AG04449 (cell line): ENCODE measurements around the gene SLC25A27.

Source experiments
- CTCF ChIA-PET: fragments of 350-600 bp; formaldehyde crosslinking; extraction: SDS; loops from one replicate; lab custom pipeline; 2021; ENCODE audit warnings: antibody characterized with exemption; lab: Yijun Ruan, JAX
- POLR2A ChIA-PET: fragments of 400-600, 350-600 bp; formaldehyde crosslinking; extraction: SDS; loops from one replicate; lab custom pipeline; 2020; ENCODE audit warnings: antibody characterized with exemption, inconsistent platforms; lab: Yijun Ruan, JAX
- DNase-seq: peaks from one replicate; pipeline ENCODE4 v3.0.0-alpha.2; 2010; ENCODE audit warnings: low read depth, low spot score
- H3K4me3 ChIP-seq: 2 replicates; pipeline ENCODE4 v1.5.1; 2011; ENCODE audit warnings: low read depth, mild to moderate bottlenecking, control low read depth, low read length
- TF ChIP-seq, protein P1 (sequence below): IDR thresholded peaks from one replicate; pipeline ENCODE4 v1.5.1; 2011; ENCODE audit warnings: mild to moderate bottlenecking, moderate library complexity, low read length, control low read depth, inconsistent platforms; ENCODE audit not compliant: insufficient read depth; ENCODE audit errors: missing control alignments

The SLC25A27 gene

DNA sequence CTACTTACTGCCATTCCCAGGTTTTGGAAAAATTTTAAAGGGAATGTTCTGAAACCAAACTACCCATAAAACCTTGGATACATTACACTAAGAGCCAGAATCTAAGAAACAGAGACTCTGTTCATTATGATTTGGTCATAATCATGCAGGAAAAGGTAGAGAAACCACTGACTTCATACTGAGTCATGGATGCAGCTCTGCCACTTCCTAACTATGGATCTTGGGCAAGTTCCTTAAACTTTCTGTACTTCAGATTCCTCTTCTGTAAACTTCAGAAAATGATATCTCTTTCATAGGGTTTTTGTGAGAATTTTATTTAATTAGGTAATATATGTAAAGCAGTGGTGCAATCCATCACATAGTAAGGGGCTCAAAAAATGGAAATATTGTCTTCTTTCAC, 62.4 kb downstream of the SLC25A27 start:
- TF ChIP-seq, protein P1, sequence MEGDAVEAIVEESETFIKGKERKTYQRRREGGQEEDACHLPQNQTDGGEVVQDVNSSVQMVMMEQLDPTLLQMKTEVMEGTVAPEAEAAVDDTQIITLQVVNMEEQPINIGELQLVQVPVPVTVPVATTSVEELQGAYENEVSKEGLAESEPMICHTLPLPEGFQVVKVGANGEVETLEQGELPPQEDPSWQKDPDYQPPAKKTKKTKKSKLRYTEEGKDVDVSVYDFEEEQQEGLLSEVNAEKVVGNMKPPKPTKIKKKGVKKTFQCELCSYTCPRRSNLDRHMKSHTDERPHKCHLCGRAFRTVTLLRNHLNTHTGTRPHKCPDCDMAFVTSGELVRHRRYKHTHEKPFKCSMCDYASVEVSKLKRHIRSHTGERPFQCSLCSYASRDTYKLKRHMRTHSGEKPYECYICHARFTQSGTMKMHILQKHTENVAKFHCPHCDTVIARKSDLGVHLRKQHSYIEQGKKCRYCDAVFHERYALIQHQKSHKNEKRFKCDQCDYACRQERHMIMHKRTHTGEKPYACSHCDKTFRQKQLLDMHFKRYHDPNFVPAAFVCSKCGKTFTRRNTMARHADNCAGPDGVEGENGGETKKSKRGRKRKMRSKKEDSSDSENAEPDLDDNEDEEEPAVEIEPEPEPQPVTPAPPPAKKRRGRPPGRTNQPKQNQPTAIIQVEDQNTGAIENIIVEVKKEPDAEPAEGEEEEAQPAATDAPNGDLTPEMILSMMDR: no peak
- no peak overlapping the region for H3K4me3 ChIP-seq
- no peak for DNase-seq
- ChIA-PET CTCF (no interaction called here), POLR2A (no interaction called here)

DNA sequence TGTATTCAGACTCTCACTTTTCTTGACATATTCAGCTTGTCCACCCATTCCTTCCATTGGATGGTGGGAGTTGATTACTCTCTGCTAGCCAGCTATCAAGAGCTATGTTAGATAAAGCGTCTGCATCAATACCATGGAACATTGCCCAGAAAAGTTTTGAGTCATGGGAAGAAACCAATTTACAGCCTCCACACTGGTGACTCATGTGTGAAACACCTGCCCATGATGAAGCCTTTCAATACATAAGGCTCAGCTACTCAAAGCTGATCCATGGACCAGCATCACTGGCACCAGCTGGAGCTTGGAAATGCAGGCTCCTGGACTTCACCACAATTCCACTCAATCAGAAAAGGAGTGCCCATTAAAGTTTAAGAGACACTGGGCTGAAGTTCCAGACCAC, 66.3 kb downstream of the SLC25A27 start:
- POLR2A ChIA-PET: no interaction called here
- CTCF ChIA-PET: interaction anchor here (0.8 kb wide), 1 partner anchor 64 kb away, joined by 3 read pairs; no protein-coding TSS in a partner anchor
- no peak overlapping the region for H3K4me3 ChIP-seq
- TF ChIP-seq, protein P1: no peak
- no peak for DNase-seq

DNA sequence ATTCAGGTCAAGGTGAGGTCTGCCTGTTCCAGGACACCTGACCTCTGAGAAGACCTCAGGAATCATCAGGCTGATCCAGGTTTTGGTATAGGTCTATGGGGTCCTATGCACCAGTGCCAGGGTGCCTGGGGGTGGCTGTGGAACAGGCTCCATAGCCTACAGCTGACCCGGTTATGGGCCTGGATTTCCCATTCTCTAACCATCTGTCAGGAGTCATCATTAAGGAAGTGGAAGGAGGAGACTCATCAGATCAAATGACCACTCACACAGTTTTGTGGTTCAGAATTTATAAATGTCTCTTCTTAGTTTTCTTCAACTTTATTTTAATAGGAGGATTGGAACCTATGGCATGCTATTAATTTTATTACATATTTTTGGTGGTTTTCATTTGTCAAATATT, 67.6 kb downstream of the SLC25A27 start:
- ChIA-PET CTCF (no interaction called here), POLR2A (no interaction called here)
- TF ChIP-seq, protein P1: no peak
- no peak overlapping the region for H3K4me3 ChIP-seq
- DNase-seq: no peak
